Measurements from ENCODE around the gene DIS3L2.

DNA sequence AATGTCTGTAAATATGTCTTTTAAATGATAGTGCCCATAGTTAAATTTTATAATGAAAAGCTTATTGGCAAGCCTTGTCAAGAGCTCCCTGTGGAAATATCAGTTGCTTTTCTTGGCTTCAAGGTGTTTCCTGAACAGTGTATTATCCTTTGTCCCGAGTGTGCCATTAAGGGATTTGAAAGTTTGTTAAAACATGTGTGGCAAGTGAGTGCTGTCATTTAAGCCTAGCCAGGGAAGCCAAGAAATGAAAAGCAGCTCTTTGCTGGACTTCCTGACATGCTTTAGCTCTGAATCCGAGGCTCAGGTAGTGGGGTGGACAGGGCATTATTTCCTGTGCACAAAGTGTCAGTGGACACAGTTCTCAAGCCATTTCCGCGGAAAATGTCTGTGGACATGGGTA, 111.5 kb downstream of the DIS3L2 start:
- TF ChIP-seq E2F1 (CRISPR knock-in tag; IDR thresholded peaks at IDR 0.05) = no peak
- TF ChIP-seq ZNF423 (CRISPR knock-in tag; IDR thresholded peaks at IDR 0.05) = no peak

Measured in WTC11 (cell line).